Measurements from ENCODE around the gene BTG1.

- TF ChIP-seq CTCF (IDR thresholded peaks at IDR 0.05): no peak
- no peak for TF ChIP-seq POLR2A (IDR thresholded peaks at IDR 0.05)
- no peak for TF ChIP-seq POLR2AphosphoS5 (IDR thresholded peaks at IDR 0.05)
- no peak for TF ChIP-seq EP300 (IDR thresholded peaks at IDR 0.05)
Observed at GRCh38 chr12:92193846-92194245, 48.2 kb upstream of the BTG1 start.
